ENCODE results near the gene PRRT4.

Gene PRRT4

GRCh38 chr7:128394904-128395496 lies 33.5 kb upstream of the PRRT4 start:
- DNase-seq, result no peak

GRCh38 chr7:128393526-128394330 lies 32.2 kb upstream of the PRRT4 start:
- DNase-seq, result no peak

- DNase-seq, result no peak
Measured at GRCh38 chr7:128392446-128393327, 31.2 kb upstream of the PRRT4 start.

- DNase-seq, result no peak
Measured at GRCh38 chr7:128391805-128392204, 30.3 kb upstream of the PRRT4 start.

- no peak for DNase-seq
Measured at GRCh38 chr7:128390871-128391565, 29.5 kb upstream of the PRRT4 start.

GRCh38 chr7:128389618-128390329 lies 28.3 kb upstream of the PRRT4 start:
- no peak for DNase-seq

GRCh38 chr7:128389085-128389617 lies 27.7 kb upstream of the PRRT4 start:
- no peak for DNase-seq

- DNase-seq, result no peak
Measured at GRCh38 chr7:128388145-128388485, 26.6 kb upstream of the PRRT4 start.

GRCh38 chr7:128387216-128388144 lies 26.0 kb upstream of the PRRT4 start:
- peak; percentile 67 to 73 for DNase-seq

- DNase-seq, result no peak
Measured at GRCh38 chr7:128385988-128386925, 24.8 kb upstream of the PRRT4 start.

- DNase-seq, result no peak
Measured at GRCh38 chr7:128384726-128385125, 23.2 kb upstream of the PRRT4 start.

- DNase-seq, result no peak
Measured at GRCh38 chr7:128383776-128384175, 22.3 kb upstream of the PRRT4 start.

GRCh38 chr7:128381161-128381821 lies 19.8 kb upstream of the PRRT4 start:
- peak; percentile 58 to 64 for DNase-seq

GRCh38 chr7:128380483-128381106 lies 19.1 kb upstream of the PRRT4 start:
- no peak for DNase-seq

- no peak for DNase-seq
Measured at GRCh38 chr7:128379900-128380479, 18.5 kb upstream of the PRRT4 start.

- DNase-seq, result no peak
Measured at GRCh38 chr7:128378637-128379036, 17.1 kb upstream of the PRRT4 start.

GRCh38 chr7:128376077-128376476 lies 14.6 kb upstream of the PRRT4 start:
- no peak for DNase-seq

GRCh38 chr7:128374041-128374440 lies 12.6 kb upstream of the PRRT4 start:
- no peak for DNase-seq

Measured in stimulated activated CD4-positive, alpha-beta T cell treated with anti-CD3 and anti-CD28 coated beads, Interleukin-2, amount 100 ng/mL, for 48 hours (primary cell).